Ureter (tissue), 1 donor: ENCODE measurements around the gene ADO. TPM values are rescaled to one million over a fixed set of nuclear protein-coding genes. Genes with fewer than 3 reads are reported as not detected.
A peak's percentile ranks its signal among the peaks of the same experiment; 100 is the strongest.
"Not testable (repeated sequence)": the region's sequence is repeated elsewhere in the genome, so short reads cannot be mapped to it uniquely, and the experiment has no call there.

Experiments used
- DNase-seq: peaks from one replicate; pipeline ENCODE4 v3.0.0-alpha.2; 2020; ENCODE audit warnings: low spot score
- total RNA-seq: library from RNA; stranded (reverse); gene quantifications from one replicate; pipeline ENCODE4 v1.2.4, GENCODE V29; 2023
- donor health status: DM: yes; HTN: yes; CAD: no.

The ADO gene
- total RNA-seq, result 18.5 TPM

DNA sequence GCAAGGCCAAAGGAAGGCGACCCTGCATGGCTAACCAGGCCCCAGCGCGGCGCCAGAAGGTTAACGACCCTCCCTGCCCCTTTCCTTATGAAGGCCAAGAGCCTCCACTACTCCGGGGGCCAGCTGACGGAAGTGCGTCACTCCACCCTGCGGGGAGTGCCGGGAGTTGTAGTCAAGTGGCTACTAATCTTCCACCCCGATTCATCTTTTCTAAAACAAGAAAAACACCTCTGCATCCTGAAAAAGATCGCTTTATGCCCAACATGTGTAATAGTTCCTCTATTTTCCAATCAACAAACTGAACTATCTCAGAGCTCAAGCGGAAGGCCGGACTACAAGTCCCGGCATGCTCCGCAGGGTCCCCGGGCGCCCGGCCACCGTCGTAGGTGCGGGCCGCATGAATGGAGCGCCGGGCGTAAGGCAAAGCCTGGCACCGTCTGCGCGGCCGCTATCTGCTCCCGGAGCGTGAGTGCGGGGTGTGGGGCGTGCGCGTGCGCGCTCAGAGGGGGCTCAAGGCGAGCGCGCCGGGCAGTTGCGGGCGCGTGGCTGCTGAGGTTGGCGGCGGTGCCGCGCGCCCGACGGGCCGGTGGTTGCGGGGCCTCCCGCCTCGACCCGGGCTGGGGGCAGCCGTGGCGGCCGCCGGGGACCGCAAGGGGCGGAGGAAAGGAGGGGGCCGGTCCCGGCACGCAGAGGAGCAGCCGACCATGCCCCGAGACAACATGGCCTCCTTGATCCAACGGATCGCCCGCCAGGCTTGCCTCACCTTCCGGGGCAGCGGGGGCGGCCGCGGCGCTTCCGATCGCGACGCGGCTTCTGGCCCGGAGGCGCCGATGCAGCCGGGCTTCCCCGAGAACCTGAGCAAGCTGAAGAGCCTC lies at the start of gene ADO:
TSS of gene ADO (plus strand) at position 365 of the 875 bp plus-strand sequence. CDS start at position 705, 340 bp downstream.
- DNase-seq, result peak; percentile 80

DNA sequence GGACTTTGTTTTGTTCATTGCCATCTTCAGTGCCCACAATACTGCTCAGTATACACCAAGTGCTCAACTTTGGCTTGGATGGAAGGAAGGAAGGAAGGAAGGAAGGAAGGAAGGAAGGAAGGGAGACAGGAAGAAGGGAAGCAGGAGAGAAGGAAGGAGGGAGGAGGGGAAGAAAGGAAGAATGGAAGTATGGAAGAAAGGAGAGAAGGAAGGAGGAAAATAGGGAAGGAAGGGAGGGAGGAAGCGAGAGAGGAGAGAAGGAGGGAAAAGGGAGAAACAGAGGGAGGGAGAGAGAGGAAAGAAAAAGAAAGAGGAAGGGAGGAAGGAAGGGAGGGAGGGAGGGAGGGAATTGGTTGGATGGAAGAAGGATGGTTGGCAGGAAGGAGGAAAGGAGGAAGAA lies 49.6 kb upstream of the ADO start:
- no peak for DNase-seq

- DNase-seq, result no peak
These were observed 48.6 kb upstream of the ADO start for GRCh38 chr10:62755662-62756653.

GRCh38 chr10:62759599-62760175 lies 44.8 kb upstream of the ADO start:
- no peak for DNase-seq

GRCh38 chr10:62760401-62760800 lies 44.1 kb upstream of the ADO start:
- no peak for DNase-seq

- DNase-seq, result no peak
These were observed 43.4 kb upstream of the ADO start for GRCh38 chr10:62761115-62761514.

GRCh38 chr10:62763155-62763554 lies 41.4 kb upstream of the ADO start:
- DNase-seq, result no peak

- no peak for DNase-seq
These were observed 40.5 kb upstream of the ADO start for GRCh38 chr10:62764011-62764410.

DNA sequence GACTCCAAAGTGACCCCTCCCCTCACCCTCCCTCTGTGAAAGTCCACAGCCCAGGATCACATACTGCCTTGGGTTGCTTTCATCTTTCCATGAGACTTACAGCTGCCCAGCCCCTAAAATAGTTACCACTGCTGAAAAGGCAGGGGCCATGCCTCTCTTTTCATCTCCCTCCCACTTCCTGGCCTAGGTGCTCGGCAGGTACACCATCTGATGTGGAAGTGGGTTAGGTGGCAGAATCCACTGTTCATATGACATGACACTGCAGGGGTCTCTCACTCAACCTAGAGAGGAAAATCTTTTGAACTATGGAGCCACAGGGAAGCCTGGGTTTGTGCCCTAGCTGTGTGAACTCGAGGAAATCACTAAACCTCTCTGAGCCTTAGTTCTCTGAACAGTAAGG lies 38.8 kb upstream of the ADO start:
- DNase-seq, result no peak

DNA sequence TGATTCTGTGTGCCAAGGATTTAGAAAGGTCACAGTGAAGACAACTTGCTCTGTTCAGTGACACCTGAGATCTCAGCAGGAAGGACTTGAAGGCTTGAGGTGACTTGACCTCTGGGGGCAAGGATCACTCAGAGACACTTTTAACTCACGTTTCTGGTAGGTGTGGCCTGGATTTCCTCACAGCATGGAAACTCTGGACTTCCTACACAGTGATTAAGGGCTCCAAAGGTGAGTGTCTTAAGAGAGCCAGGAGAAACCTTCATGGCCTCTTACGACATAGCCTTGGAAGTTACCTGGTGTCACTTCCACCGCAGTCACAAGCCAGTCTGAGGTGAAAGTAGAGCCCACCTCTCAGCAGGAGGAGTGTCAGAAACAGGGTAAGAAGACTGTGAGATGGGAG lies 38.1 kb upstream of the ADO start:
- no peak for DNase-seq

DNA sequence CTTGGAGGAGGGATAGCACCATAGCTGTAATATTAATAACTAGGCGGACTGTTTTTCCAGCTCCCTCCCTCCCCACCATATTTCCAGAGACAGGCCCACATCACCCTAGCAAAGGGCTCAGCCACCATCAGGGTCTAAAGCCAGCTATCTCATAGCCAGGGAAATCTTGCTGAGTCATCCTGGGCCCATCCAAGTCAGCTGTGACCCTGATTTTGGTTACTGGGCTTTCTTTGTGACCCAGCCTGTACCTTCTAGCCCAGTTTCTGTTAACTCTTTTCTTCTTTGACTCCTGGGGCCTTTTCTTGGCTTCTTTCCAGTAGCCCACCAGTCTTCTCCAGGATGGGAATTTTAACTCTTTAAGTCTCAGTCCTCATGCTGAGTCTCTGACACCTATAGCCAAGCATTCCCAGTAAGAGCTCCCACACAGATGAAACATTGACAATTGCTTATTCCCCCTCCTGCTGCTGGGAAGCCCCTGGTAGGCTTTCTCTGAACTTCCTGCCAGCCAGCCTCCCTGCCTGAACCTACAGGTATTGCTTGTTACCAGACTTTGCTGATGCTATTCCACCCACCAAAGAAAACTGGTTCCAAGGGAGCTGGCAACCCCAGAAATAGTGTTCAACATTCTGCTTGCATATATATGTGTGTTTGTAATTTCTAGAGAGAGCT lies 34.8 kb upstream of the ADO start:
- no peak for DNase-seq

DNA sequence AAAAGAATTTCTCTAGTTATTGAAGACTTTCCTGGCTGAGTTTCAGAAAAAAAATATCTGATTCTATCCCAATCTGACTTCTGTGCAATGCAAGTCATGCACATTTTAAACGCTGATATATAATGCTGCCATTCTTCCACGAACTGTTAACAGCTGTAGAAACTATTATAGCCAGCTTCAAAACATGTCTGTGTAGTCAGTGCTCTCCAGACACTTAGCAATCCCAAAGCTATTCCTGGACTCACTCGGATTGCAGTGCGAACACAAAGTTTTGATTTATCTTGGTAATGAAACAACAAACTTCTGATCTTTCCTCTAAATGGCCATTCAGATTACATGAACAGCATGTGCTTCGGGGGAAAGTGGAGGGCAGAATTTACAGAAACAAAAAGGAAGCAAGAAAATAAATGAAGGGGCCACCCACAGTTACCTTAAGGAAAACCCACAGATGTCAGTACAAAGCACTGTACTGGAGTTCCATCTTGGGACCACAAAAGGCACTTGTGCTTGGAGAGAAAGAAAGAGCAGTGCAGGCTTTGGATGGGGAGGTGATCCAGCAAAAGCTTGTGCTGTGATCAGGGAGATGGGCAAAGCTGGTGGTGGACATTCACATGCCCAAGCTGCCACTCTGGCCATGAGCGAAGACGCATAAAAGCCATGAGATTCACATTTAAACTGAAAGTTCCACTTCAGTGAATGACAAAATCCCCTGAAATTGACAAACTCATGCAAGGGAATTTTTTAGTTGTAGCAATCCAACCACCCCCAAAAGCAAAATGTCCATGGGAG lies 32.1 kb upstream of the ADO start:
- no peak for DNase-seq

GRCh38 chr10:62778125-62778524 lies 26.4 kb upstream of the ADO start:
- no peak for DNase-seq

- DNase-seq, result no peak
These were observed 24.9 kb upstream of the ADO start for GRCh38 chr10:62779487-62780248.

DNA sequence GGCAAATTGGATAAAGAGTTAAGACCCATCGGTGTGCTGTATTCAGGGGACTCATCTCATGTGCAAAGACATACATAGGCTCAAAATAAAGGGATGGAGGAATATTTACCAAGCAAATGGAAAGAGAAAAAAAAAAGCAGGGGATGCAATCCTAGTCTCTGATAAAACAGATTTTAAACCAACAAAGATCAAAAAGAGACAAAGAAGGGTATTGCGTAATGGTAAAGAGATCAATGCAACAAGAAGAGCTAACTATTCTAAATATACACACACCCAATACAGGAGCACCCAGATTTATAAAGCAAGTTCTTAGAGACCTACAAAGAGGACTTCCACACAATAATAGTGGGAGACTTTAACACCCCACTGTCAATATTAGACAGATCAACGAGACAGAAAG lies 20.0 kb upstream of the ADO start:
- DNase-seq, result not testable (repeated sequence)

DNA sequence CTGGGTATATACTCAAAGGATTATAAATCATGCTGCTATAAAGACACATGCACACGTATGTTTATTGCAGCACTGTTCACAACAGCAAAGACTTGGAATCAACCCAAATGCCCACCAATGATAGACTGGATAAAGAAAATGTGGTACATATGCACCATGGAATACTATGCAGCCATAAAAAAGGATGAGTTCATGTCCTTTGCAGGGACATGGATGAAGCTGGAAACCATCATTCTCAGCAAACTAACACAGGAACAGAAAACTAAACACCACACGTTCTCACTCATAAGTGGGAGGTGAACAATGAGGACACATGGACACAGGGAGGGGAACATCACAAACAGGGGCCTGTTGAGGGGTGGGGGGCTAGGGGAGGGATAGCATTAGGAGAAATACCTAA lies 16.2 kb upstream of the ADO start:
- not testable (repeated sequence) for DNase-seq

DNA sequence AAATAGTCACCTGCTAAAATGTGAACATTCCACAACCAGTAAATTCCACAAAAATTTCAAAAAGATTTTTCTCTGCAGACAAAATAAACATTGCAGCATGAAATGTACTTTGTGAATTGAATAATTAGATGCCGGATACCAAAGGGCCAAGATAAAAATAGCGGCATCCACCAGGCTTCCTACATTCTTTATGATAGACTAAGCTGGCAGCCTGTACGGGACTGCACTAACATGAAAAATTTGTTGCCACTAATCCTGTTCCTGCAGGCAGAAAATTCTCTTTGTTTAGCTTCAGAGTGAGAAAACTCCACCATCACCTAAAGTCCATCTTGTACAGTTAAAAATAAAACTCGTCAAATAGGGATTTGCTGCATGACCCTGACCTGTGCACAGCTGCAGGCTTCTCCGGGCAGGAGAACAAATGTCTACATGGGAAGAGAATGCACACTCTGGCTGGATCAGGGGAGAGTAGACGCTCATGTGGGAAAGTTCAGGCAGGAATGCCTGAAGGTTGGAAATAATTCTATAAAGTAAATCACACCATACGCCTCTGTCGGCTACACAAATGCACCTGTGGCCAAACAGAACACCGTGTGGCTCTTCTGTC lies 15.6 kb upstream of the ADO start:
- DNase-seq, result no peak

DNA sequence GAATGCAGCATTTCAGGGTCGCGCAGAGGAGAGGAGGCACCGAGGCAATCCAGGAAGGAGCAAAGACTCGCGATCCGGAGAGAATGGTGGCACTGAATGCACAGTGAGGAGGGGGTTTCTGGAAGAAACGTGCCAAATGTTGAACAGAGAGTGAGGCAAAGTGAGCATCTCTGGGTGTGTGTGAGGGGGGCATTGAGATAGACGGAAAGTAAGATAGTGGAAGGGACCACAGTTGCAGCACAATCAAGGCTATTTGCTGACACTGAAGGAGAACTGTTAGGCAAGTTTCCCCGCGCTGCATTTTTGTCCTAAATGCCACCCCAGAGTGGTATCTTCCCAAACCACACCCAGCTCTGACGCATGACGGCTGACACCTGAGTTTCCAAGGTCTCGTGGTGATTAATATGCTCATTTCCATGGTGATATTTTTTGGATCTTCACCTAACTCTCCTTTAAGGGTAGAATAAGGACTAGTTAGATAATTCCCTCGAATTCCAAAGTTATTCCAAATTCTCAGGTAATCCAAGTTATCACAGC lies 14.4 kb upstream of the ADO start:
- no peak for DNase-seq

DNA sequence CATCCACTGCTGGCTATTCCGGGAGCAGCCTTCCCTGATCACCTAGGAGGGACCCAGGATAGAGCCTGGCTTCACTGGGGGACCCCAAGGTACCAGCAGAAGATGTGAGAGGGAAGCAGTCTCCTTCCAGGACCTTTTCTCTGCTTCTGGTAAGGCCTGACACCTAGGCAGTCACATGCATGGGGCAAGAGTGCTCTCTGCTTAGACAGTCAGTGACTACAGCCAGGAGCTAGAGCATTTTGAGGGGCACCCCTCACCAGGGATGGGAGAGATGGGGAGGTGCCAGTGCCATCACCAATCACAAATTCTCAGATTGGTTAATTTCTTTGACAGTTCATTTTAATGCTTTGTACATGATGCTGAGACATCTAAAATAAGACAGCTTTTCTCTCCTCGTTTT lies 13.9 kb upstream of the ADO start:
- no peak for DNase-seq
